Measurements from ENCODE around the gene SRRM2. TPM values are rescaled to one million over a fixed set of nuclear protein-coding genes. Genes with fewer than 3 reads are reported as not detected.

Gene SRRM2
- total RNA-seq, 3 donors from 2014 or later (not counting 1 experiment from before 2014, with no cell fraction given), result 1,131 to 1,162 (median 1,149) TPM

- TF ChIP-seq CTCF (IDR thresholded peaks at IDR 0.05), result no peak
- peak overlapping the region; percentile 17 for H3K4me3 Mint-ChIP-seq
- peak overlapping the region; percentile 73 to 84 for H3K27ac Mint-ChIP-seq
- no peaks in the 10 kb centered on the region for H3K9me3 Mint-ChIP-seq
- intact Hi-C loops (cut with micrococcal nuclease), result no loop called here
- peaks cover 88% of the 10 kb centered on the region for H3K36me3 ChIP-seq (ENCODE audit: control insufficient read depth, insufficient read depth, low read length)
- H3K27me3 ChIP-seq (ENCODE audit: control insufficient read depth, insufficient read depth, low read length), result no peaks in the 10 kb centered on the region
- H3K36me3 Mint-ChIP-seq, result peaks cover 8% of the 10 kb centered on the region
- no peak overlapping the region for H3K27ac ChIP-seq (ENCODE audit: low read length)
- H3K4me1 ChIP-seq (ENCODE audit: control insufficient read depth, insufficient read depth, low read length), result peaks cover 15% of the 10 kb centered on the region
- ATAC-seq (peak in 1 of 3 donors; percentile 3), DNase-seq (peak in 1 of 2 donors; percentile 18)
- no peaks in the 10 kb centered on the region for H3K9me3 ChIP-seq (ENCODE audit: control insufficient read depth, insufficient read depth, low read length)
- peaks cover 25 to 36% of the 10 kb centered on the region in 2 donors for H3K4me1 Mint-ChIP-seq
- no peaks in the 10 kb centered on the region for H3K27me3 Mint-ChIP-seq (ENCODE audit: low read depth in 2 of 2)
- H3K4me3 ChIP-seq (ENCODE audit: low read length), result no peak overlapping the region
- WGBS (ENCODE audit: insufficient coverage), result 91% methylated on average over 14 of the region's 14 CpGs
Observed at GRCh38 chr16:2769675-2770056, 17.2 kb downstream of the SRRM2 start.

- peaks cover 86% of the 10 kb centered on the region for H3K36me3 ChIP-seq (ENCODE audit: control insufficient read depth, insufficient read depth, low read length)
- WGBS (ENCODE audit: insufficient coverage), result 67% methylated on average over 32 of the region's 32 CpGs
- no peaks in the 10 kb centered on the region for H3K27me3 ChIP-seq (ENCODE audit: control insufficient read depth, insufficient read depth, low read length)
- ATAC-seq (peak; percentile 40 to 50 (median 44)), DNase-seq (peak in 1 of 2 donors; percentile 51)
- H3K27ac ChIP-seq (ENCODE audit: low read length), result no peak overlapping the region
- H3K27me3 Mint-ChIP-seq (ENCODE audit: low read depth in 2 of 2), result no peaks in the 10 kb centered on the region
- H3K4me1 ChIP-seq (ENCODE audit: control insufficient read depth, insufficient read depth, low read length), result peaks cover 16% of the 10 kb centered on the region
- H3K27ac Mint-ChIP-seq, result peak overlapping the region; percentile 73 to 84
- peak overlapping the region; percentile 17 for H3K4me3 Mint-ChIP-seq
- TF ChIP-seq CTCF (IDR thresholded peaks at IDR 0.05), result no peak
- H3K4me3 ChIP-seq (ENCODE audit: low read length), result no peak overlapping the region
- H3K36me3 Mint-ChIP-seq, result peaks cover 8% of the 10 kb centered on the region
- intact Hi-C loops (cut with micrococcal nuclease), result no loop called here
- no peaks in the 10 kb centered on the region for H3K9me3 Mint-ChIP-seq
- H3K9me3 ChIP-seq (ENCODE audit: control insufficient read depth, insufficient read depth, low read length), result no peaks in the 10 kb centered on the region
- peaks cover 25 to 38% of the 10 kb centered on the region in 2 donors for H3K4me1 Mint-ChIP-seq
Observed at GRCh38 chr16:2770057-2770951, 17.9 kb downstream of the SRRM2 start.

GRCh38 chr16:2771496-2772402 is 19.3 kb downstream of the SRRM2 start:
- Histone ChIP-seq H3K4me3 (ENCODE audit: low read length) (no peak overlapping the region), H3K36me3 (ENCODE audit: control insufficient read depth, insufficient read depth, low read length) (peaks cover 71% of the 10 kb centered on the region), H3K4me1 (ENCODE audit: control insufficient read depth, insufficient read depth, low read length) (peaks cover 29% of the 10 kb centered on the region), H3K27ac (ENCODE audit: low read length) (no peak overlapping the region), H3K27me3 (ENCODE audit: control insufficient read depth, insufficient read depth, low read length) (no peaks in the 10 kb centered on the region), H3K9me3 (ENCODE audit: control insufficient read depth, insufficient read depth, low read length) (no peaks in the 10 kb centered on the region)
- no peak for DNase-seq
- intact Hi-C loops (cut with micrococcal nuclease), result no loop called here
- Mint-ChIP-seq H3K4me3 (peak overlapping the region; percentile 37), H3K36me3 (peaks cover 8% of the 10 kb centered on the region), H3K9me3 (no peaks in the 10 kb centered on the region), H3K4me1 (peaks cover 29 to 42% of the 10 kb centered on the region in 2 donors), H3K27ac (peak overlapping the region; percentile 73 to 84), H3K27me3 (ENCODE audit: low read depth in 2 of 2) (no peaks in the 10 kb centered on the region)
- TF ChIP-seq CTCF (IDR thresholded peaks at IDR 0.05), result no peak
- 91% methylated on average over 18 of the region's 18 CpGs for WGBS (ENCODE audit: insufficient coverage)
- ATAC-seq, result no peak
